Glomerular endothelial cell (primary cell): ENCODE measurements around the gene AKIP1. TPM values are rescaled to one million over a fixed set of nuclear protein-coding genes. Genes with fewer than 3 reads are reported as not detected.

Experiments used
- DNase-seq: peaks from one replicate; pipeline ENCODE4 v3.0.0-alpha.2; 2011; ENCODE audit warnings: low read depth, low spot score; ENCODE audit errors: extremely low read depth
- total RNA-seq: library from RNA; depleted of rRNA; stranded (reverse); fragments of >200 nt; gene quantifications from 2 replicates; pipeline ENCODE4 v1.2.3, GENCODE V29; 2015

AKIP1 gene
- total RNA-seq, 1 donor from 2014 or later: 54.5 TPM

DNA sequence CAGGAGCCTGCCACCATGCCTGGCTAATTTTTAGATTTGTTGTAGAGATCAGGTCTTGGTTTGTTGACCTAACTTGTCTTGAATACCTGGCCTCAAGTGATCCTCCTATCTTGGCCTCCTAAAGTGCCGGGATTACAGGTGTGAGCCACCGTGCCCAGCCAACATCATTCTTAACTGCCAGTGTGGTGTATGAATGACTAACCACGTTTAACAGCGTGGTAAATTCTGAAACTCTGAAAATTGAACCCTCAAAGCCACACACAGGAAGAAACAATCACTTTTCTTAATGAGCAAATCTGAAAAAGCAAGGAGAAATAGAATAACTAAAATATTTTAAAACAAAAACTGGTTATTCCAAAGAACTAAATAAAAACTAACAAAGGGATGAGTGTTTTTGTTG, 45.9 kb downstream of the AKIP1 start:
- no peak for DNase-seq

DNA sequence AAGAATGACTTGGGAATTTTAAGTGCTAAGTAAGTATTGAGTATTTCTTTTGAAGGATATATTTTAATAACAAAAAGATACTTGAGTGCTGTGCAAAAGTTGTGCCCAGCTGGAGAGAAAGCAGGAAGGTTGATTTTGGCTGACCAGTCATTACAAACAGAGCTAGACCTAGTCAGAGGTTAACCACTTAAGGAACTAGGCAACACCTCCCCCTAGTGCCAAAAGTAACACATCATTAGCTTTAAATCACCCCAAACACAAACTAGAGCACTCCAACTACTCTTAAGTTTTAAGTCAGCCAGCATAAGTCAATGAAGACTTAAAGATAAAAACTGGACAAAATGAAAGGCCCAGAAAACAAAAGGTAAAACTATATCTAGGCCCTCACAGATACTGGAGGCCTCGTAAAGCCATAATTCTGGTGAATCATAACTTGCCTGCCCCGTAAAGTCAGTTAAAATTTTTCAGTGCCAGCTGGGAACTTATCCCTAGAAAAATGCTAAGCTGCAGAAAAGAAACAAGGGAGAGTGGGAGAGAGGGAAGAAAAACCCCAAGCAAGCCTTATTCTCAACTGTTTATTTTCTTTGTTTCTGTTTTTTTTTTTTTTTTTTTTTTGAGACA, 48.7 kb downstream of the AKIP1 start:
- DNase-seq: peak; percentile 51

DNA sequence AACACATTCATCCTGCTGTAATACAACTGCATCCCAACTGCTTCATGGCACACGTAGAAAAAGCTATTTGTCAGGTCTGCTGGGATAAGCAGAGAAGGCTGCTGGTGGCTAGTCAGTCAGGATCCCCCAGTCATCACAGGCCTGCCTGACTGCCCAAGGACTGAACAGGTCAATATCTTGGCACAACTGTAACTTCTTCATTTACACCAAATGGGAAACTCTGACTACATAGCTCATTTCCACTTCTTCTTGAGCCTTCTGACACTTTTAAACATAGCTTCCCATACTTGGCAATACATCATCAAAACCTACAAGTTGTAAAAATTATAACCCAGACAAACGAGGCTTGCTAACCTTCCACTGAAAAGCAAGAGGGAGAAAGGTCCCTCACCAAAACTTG, 50.4 kb downstream of the AKIP1 start:
- no peak for DNase-seq

DNA sequence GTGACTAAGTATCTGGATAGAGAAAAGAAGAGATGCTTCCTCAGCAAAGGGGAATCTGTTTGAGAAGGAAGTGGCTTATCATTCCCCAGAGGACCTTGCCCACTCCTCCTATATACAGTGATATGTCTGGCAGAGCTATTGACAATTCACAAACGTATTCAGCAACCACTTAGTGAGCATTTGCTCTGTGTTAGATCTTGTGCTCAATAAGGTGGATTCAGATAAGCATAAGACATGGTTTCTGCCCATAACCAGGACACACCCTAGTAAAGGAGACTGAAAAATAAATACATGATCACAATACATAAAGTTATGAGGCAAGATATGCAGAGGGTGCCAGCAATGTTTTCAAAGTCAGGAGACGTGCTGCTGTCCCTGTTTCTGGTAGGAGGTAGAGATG, 51.9 kb downstream of the AKIP1 start:
- no peak for DNase-seq

DNA sequence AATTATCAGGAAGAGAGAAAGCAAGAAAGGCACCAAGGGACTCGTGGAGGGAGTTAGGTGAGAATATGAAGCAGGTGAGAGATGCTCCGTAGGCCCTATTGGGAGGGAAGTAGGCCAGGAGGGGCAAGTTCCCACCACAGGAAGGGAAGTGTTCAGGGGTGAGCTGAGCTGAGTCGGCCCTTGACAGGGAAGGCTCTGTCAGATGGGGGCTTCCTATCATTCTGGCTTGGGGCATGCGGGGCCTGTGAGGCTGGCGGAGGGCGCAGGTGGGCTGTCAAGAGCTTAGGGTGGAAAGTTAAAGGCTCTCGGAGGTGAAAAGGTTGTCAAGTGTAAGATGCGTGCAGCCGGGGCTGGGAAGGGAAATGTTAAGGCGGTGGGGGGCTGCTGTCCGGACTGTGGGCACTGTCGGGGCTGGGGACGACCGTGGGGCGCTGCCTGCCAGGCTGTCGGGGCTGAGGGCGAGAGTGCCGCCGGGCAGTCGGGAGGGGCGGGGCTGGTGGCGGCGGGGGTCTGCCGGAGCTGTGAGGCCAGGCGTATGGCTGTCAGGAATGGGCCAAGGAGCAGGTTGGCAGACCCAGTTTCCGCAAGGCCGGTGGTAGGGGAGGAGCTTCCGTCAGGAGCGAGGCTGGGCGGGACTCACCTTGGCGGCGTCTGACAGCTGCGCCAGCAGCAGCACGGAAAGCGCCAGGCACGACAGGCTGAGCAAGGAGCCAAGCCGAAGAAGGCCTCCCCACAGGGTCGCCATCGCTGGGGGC, 52.8 kb downstream of the AKIP1 start:
- no peak for DNase-seq

DNA sequence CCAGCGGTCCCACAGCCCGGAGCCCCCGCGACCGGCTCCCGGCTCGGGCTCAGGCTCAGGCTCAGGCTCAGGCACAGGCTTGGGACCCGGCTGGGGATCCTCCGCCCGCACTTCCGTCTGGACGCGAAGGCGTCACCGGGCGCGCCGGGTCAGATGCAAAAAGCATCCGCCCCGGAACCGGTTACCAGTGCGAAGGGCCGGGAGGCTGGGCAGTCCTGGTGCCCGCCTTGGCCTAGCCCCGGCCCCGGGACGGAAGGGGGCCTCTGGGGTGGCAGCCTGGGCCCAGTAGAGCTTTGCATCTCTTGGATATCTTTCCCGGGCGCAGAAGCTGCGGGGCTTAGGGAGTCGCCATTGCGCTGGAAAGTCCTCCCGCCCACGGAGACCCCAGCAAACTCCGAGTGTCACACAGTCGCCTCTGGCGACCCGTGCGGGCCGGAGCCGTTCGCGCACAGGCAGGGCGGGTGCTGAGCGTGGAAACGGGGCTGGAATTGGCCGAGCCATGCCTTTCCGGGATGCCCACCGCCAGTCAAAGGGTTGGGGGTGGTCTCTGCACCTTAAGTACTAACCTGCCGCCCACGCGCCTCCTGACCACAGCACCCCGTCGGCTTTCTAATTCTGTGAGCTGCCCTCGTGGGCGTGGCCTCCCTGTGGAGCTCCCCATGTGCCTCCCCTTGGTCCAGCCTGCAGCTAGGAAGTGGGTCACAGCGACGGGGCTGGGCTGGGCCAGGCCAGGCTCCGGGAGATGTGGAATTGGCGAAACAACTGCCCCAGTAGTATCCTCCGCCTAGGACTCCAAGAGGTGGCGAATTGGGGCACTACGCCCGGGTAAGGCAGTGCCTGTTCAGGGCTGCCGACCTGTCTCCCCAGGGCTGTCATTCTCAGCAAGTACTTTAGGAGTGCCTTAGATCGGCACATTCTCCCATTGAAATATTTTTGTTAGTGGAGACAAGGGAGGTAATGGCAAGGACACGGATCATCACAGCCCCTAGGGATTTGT, 53.6 kb downstream of the AKIP1 start, which contains the start of gene TMEM9B:
TSS of gene TMEM9B (minus strand) at position 119 of the 997 bp plus-strand sequence. CDS start 129 bp downstream, outside the sequence.
- no peak for DNase-seq

DNA sequence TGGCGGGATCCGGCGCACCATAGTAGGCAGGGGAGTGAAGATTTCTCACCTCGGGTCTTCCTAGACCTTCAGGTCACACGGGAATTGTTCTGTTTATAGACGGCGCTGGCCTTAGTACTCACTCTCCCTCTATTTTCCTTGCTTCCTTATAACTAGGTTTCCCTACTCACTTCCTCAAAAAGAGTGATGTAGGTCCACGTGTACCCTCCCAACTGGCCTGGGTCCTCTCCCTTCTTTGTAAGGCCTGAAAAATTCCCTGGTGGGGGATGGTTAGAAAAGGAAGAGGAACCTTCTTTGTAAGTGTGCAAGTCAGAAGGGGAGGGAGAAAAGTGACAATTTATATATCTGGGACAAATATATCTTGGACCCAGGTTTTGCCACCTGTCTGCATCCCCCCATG, 56.2 kb downstream of the AKIP1 start:
- no peak for DNase-seq

Other genes starting within 250 kb of the AKIP1 start
- 4.0 and 4.7 TPM in 2 replicates for gene TRIM66, start 228.5 kb upstream of the AKIP1 start, total RNA-seq
- gene RPL27A, start 228.4 kb upstream of the AKIP1 start, total RNA-seq: 856 and 1,166 TPM in 2 replicates
- not detected in 2 replicates for gene C11orf16, start 21.8 kb downstream of the AKIP1 start, total RNA-seq
- gene ASCL3, start 31.8 kb downstream of the AKIP1 start, total RNA-seq: not detected in 2 replicates
- gene TMEM9B, start 53.3 kb downstream of the AKIP1 start, total RNA-seq: 40.3 and 44.5 TPM in 2 replicates
- gene NRIP3, start 92.8 kb downstream of the AKIP1 start, total RNA-seq: 8.4 and 18.3 TPM in 2 replicates
- 0.76 and 1.7 TPM in 2 replicates for gene SCUBE2, start 180.4 kb downstream of the AKIP1 start, total RNA-seq